Measurements from ENCODE around the gene C9orf85. TPM values are rescaled to one million over a fixed set of nuclear protein-coding genes. Genes with fewer than 3 reads are reported as not detected.

Gene C9orf85
- total and polyA plus RNA-seq, 10 of the 15 experiments (the other 5 are each of a cell fraction or from before 2014, with no cell fraction given) = 9.1 to 22.6 (median 16.4) TPM

DNA sequence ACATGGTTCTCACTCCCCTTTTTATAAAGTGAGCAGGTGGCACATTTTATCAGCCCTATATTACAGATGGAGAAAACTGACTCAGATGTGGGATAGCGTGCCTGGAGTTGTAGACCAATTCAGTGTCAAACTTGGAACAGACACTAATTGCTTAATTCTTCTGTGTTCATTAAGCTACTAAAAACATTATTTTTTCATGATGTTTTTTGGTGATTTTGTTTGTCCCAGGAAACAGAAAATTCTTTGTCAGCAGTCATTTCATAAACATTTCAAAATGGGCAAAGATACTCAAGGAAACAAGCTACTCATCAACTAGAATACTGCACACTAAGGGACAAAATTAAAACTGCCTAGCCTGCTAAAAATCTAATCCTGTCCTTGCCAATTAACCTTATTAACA is 2.6 kb upstream of the C9orf85 start (continued):
- TF ChIP-seq LARP7 (IDR thresholded peaks at IDR 0.05) (no peak), IKZF2 (IDR thresholded peaks at IDR 0.05) (no peak), IKZF1 (conservative IDR thresholded peaks at IDR 0.05) (no peak), RELA (IDR thresholded peaks at IDR 0.05; ENCODE audit: borderline replicate concordance, partially characterized antibody) (no peak)

- DNase-seq (ENCODE audit: low read depth, low spot score) (no peak), ATAC-seq (peak; percentile 13), FAIRE-seq (no peak)
- TSS peak; percentile 61 for BruUV-seq (replicated peaks)
- Histone ChIP-seq H3K4me2 (ENCODE audit: control insufficient read depth, insufficient read depth) (peak overlapping the region; percentile 83), H3K9ac (ENCODE audit: control insufficient read depth, insufficient read depth, low read length) (peak overlapping the region; percentile 84), H3K79me2 (ENCODE audit: control insufficient read depth, insufficient read depth, low read length) (peaks cover 89% of the 10 kb centered on the region), H3K4me1 (ENCODE audit: control insufficient read depth, insufficient read depth, low read length) (no peaks in the 10 kb centered on the region; the same call in 1 of the 2 replicates), H3K27ac (ENCODE audit: control insufficient read depth, insufficient read depth) (peak overlapping the region; percentile 71), H3K36me3 (ENCODE audit: control insufficient read depth in 2 of 2, insufficient read depth in 2 of 2, low read length in 1 of 2) (no peaks in the 10 kb centered on the region), H2AFZ (ENCODE audit: control insufficient read depth, low read depth, low read length) (peak overlapping the region; percentile 69), H3K9me3 (replicated peaks; ENCODE audit: control insufficient read depth, insufficient read depth, low read length) (no peaks in the 10 kb centered on the region), H4K20me1 (ENCODE audit: control insufficient read depth, insufficient read depth) (no peaks in the 10 kb centered on the region), H3K27me3 (replicated peaks in 1 of 2; ENCODE audit: control insufficient read depth in 2 of 2, insufficient read depth in 2 of 2, low read length in 1 of 2) (no peaks in the 10 kb centered on the region), H3K4me3 (peak overlapping the region; percentile 91)
- CTCF ChIA-PET = interaction anchor here (0.6 kb wide), 1 partner anchor 16 kb away, joined by 3 read pairs; no protein-coding TSS in a partner anchor
- in situ Hi-C loops (cut with MboI) (loop anchor here (25.0 kb wide), 2 partner anchors 1498 to 1648 kb away; partner anchors contain the start of genes KLF9 and SMC5), intact Hi-C loops (cut with micrococcal nuclease; ENCODE audit: unreplicated experiment) (loop anchor here (2.0 to 5.0 kb wide), 3 partner anchors 15 to 282 kb away; no protein-coding TSS in a partner anchor)
- SMC1A ChIA-PET (ENCODE audit: uncharacterized antibody, unreplicated experiment) = interaction anchor here (1.0 kb wide), 1 partner anchor 16 kb away, joined by 3 read pairs; no protein-coding TSS in a partner anchor
- RAD21 ChIA-PET (ENCODE audit: unreplicated experiment) = no interaction called here
- WGBS (ENCODE audit: insufficient coverage, insufficient replicate concordance, low lambda C conversion rate, missing lambda C conversion rate) = under 1% methylated on average over 26 of the region's 47 CpGs
- TF ChIP-seq MXI1 (IDR thresholded peaks at IDR 0.05; ENCODE audit: low read depth, low read length) (no peak), BCL3 (IDR thresholded peaks at IDR 0.05; ENCODE audit: borderline replicate concordance, insufficient read depth, low read depth, low read length, poor library complexity, severe bottlenecking) (no peak), KAT2A (conservative IDR thresholded peaks at IDR 0.05; ENCODE audit: control insufficient read depth, low read depth, low read length) (no peak), PBX3 (IDR thresholded peaks at IDR 0.05; ENCODE audit: insufficient replicate concordance, low read depth, low read length) (no peak), TBL1XR1 (IDR thresholded peaks at IDR 0.05; ENCODE audit: low read depth, low read length) (0 out of 2 replicates have a peak, but pooled peaks have one; percentile 2), RUNX3 (IDR thresholded peaks at IDR 0.05; ENCODE audit: low read length) (peak; percentile 41; the same call in 1 of the 2 replicates), SRF (IDR thresholded peaks at IDR 0.05; ENCODE audit: low read depth in 2 of 2, low read length in 2 of 2) (no peak), MTA2 (IDR thresholded peaks at IDR 0.05; ENCODE audit: low read depth) (no peak), YY1 (IDR thresholded peaks at IDR 0.05; ENCODE audit: low read depth, low read length) (0 out of 2 replicates have a peak, but pooled peaks have one; percentile 13), JUNB (IDR thresholded peaks at IDR 0.05) (no peak), SMAD1 (IDR thresholded peaks at IDR 0.05; ENCODE audit: low read depth, partially characterized antibody) (no peak)
- TF ChIP-seq, protein P1, sequence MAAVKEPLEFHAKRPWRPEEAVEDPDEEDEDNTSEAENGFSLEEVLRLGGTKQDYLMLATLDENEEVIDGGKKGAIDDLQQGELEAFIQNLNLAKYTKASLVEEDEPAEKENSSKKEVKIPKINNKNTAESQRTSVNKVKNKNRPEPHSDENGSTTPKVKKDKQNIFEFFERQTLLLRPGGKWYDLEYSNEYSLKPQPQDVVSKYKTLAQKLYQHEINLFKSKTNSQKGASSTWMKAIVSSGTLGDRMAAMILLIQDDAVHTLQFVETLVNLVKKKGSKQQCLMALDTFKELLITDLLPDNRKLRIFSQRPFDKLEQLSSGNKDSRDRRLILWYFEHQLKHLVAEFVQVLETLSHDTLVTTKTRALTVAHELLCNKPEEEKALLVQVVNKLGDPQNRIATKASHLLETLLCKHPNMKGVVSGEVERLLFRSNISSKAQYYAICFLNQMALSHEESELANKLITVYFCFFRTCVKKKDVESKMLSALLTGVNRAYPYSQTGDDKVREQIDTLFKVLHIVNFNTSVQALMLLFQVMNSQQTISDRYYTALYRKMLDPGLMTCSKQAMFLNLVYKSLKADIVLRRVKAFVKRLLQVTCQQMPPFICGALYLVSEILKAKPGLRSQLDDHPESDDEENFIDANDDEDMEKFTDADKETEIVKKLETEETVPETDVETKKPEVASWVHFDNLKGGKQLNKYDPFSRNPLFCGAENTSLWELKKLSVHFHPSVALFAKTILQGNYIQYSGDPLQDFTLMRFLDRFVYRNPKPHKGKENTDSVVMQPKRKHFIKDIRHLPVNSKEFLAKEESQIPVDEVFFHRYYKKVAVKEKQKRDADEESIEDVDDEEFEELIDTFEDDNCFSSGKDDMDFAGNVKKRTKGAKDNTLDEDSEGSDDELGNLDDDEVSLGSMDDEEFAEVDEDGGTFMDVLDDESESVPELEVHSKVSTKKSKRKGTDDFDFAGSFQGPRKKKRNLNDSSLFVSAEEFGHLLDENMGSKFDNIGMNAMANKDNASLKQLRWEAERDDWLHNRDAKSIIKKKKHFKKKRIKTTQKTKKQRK (IDR thresholded peaks at IDR 0.05; ENCODE audit: low read depth, low read length) = no peak
- POLR2A ChIA-PET = interaction anchor here (0.7 to 1.4 kb wide), 2 partner anchors 10 to 455 kb away, joined by 3 read pairs; partner anchors contain the start of gene ZFAND5
These were observed 1.4 kb upstream of the C9orf85 start for GRCh38 chr9:71909887-71910649.
